Type B pancreatic cell (in vitro differentiated cells): ENCODE measurements around the gene RIPOR2. TPM values are rescaled to one million over a fixed set of nuclear protein-coding genes. Genes with fewer than 3 reads are reported as not detected.

Experiments used
- DNase-seq: peaks from one replicate; pipeline ENCODE4 v3.0.0; 2021; ENCODE audit warnings: mixed read lengths; ENCODE audit not compliant: unreplicated experiment; ENCODE audit errors: extremely low spot score
- H3K27ac Mint-ChIP-seq: 2 replicates; pipeline ENCODE4 v1.8.0; 2021; ENCODE audit warnings: mild to moderate bottlenecking, mixed read lengths
- H3K27me3 Mint-ChIP-seq: 2 replicates; pipeline ENCODE4 v1.8.0; 2021; ENCODE audit warnings: mixed read lengths
- H3K36me3 Mint-ChIP-seq: 2 replicates; pipeline ENCODE4 v1.8.0; 2021; ENCODE audit warnings: mixed read lengths
- H3K4me1 Mint-ChIP-seq: one replicate; pipeline ENCODE4 v1.8.0; 2021; ENCODE audit warnings: mixed read lengths; ENCODE audit not compliant: unreplicated experiment
- H3K4me3 Mint-ChIP-seq: 2 replicates; pipeline ENCODE4 v1.8.0; 2021; ENCODE audit warnings: mild to moderate bottlenecking, mixed read lengths
- H3K9me3 Mint-ChIP-seq: 2 replicates; pipeline ENCODE4 v1.8.0; 2021; ENCODE audit warnings: mixed read lengths
- total RNA-seq: library from RNA; stranded (reverse); gene quantifications from 2 replicates; pipeline ENCODE4 v1.2.1, GENCODE V29; 2021; ENCODE audit warnings: low replicate concordance
- TF ChIP-seq, protein P1 (sequence below): fragments of 200-600 bp; sonication (generic); conservative IDR thresholded peaks from 2 replicates; pipeline ENCODE4 v1.5.0; 2021; ENCODE audit warnings: antibody characterized with exemption, mild to moderate bottlenecking

Gene RIPOR2
- total RNA-seq, 1 donor from 2014 or later, result 4.2 TPM

DNA sequence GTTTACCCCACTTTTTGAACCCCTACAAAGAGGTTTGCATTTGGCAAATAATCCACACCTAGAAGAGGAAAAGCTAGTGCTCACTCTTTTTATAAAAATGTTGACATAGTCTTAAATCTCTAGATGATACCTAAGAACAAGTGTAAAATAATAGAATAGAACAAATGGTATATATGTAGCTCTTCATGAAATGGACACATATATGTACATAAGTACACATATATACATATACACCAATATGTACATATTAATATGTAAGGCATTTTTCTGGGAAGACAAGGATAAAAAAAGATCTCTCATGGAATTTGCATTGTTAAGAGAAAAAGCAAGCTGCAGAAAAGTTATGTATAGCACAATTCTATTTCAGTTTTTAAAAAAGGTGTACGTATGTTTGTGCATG, 27.6 kb upstream of the RIPOR2 start:
- H3K27me3 Mint-ChIP-seq, result no peaks in the 10 kb centered on the region
- TF ChIP-seq, protein P1, sequence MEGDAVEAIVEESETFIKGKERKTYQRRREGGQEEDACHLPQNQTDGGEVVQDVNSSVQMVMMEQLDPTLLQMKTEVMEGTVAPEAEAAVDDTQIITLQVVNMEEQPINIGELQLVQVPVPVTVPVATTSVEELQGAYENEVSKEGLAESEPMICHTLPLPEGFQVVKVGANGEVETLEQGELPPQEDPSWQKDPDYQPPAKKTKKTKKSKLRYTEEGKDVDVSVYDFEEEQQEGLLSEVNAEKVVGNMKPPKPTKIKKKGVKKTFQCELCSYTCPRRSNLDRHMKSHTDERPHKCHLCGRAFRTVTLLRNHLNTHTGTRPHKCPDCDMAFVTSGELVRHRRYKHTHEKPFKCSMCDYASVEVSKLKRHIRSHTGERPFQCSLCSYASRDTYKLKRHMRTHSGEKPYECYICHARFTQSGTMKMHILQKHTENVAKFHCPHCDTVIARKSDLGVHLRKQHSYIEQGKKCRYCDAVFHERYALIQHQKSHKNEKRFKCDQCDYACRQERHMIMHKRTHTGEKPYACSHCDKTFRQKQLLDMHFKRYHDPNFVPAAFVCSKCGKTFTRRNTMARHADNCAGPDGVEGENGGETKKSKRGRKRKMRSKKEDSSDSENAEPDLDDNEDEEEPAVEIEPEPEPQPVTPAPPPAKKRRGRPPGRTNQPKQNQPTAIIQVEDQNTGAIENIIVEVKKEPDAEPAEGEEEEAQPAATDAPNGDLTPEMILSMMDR, result no peak
- no peaks in the 10 kb centered on the region for H3K9me3 Mint-ChIP-seq
- H3K4me1 Mint-ChIP-seq, result no peaks in the 10 kb centered on the region
- no peak for DNase-seq
- no peaks in the 10 kb centered on the region for H3K36me3 Mint-ChIP-seq
- no peak overlapping the region for H3K27ac Mint-ChIP-seq
- H3K4me3 Mint-ChIP-seq, result no peak overlapping the region

DNA sequence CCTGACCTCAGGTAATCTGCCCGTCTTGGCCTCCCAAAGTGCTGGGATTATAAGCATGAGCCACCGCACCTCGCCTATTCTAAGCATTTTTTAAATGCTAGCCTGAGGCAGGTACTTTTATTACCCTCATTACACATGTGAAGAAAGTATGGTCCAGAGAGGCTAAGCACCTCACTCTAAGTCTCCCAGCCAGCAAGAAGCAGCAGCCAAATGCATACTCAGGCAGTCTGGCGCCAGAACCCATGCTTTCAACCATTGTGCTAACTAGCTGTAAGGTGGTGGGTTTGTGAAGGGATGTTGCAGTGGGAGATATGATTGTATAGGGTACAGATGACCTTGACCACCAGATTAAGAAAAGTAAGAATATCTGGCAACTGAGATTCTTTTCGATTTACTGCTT, 26.1 kb upstream of the RIPOR2 start:
- H3K36me3 Mint-ChIP-seq, result no peaks in the 10 kb centered on the region

DNA sequence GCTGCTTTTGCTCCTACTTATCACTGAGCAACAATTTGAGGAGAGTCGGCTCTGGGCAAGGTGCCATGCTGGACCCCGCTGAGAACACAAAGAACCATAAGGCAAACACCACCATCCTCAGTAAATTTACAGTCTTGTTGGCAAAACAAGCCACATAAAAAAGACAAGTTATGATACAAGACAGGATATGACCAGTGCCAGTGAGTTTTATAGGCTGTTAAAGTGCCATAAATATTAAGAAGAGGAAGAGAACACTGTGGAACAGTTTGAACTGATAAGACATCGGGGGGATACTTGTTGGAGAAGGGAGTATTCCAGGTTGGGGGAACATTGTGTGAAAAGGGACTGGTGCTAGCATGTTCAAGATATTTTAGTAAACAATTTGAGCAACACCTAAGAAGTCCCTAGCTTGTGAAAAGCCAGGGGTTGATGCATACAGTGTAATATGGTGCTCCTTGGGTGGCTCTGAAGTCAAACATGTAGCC, 25.3 kb upstream of the RIPOR2 start:
- no peaks in the 10 kb centered on the region for H3K36me3 Mint-ChIP-seq
- no peak overlapping the region for H3K27ac Mint-ChIP-seq
- H3K4me1 Mint-ChIP-seq, result no peaks in the 10 kb centered on the region
- H3K4me3 Mint-ChIP-seq, result no peak overlapping the region
- TF ChIP-seq, protein P1, result no peak
- no peak for DNase-seq
- no peaks in the 10 kb centered on the region for H3K27me3 Mint-ChIP-seq
- no peaks in the 10 kb centered on the region for H3K9me3 Mint-ChIP-seq

More for the DNA sequence above, 26.1 kb upstream of the RIPOR2 start:
- no peak overlapping the region for H3K27ac Mint-ChIP-seq
- DNase-seq, result no peak
- no peaks in the 10 kb centered on the region for H3K9me3 Mint-ChIP-seq
- H3K4me1 Mint-ChIP-seq, result no peaks in the 10 kb centered on the region
- TF ChIP-seq, protein P1, result no peak
- H3K27me3 Mint-ChIP-seq, result no peaks in the 10 kb centered on the region
- no peak overlapping the region for H3K4me3 Mint-ChIP-seq

DNA sequence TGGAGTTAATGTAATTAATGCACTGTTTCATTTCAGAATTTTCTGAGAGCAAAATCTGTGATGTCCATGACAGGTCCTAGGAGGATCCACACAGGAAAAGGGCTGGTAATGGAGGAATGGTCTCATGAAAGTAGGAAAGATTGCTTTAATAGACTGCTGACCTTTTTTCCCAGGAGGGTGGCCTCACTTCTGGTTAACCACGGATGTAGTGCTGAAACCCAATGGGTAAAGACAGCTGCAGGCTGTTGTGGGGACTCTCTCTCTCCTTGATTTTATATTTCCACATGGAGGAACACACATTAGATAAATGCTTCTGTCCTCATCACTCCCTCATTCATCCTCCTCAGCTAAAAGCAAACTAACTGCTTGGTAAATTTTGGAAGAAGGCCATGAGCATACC, 23.6 kb upstream of the RIPOR2 start:
- no peaks in the 10 kb centered on the region for H3K4me1 Mint-ChIP-seq
- H3K27me3 Mint-ChIP-seq, result no peaks in the 10 kb centered on the region
- TF ChIP-seq, protein P1, result no peak
- H3K9me3 Mint-ChIP-seq, result no peaks in the 10 kb centered on the region
- H3K4me3 Mint-ChIP-seq, result no peak overlapping the region
- H3K36me3 Mint-ChIP-seq, result no peaks in the 10 kb centered on the region
- H3K27ac Mint-ChIP-seq, result no peak overlapping the region
- DNase-seq, result no peak

DNA sequence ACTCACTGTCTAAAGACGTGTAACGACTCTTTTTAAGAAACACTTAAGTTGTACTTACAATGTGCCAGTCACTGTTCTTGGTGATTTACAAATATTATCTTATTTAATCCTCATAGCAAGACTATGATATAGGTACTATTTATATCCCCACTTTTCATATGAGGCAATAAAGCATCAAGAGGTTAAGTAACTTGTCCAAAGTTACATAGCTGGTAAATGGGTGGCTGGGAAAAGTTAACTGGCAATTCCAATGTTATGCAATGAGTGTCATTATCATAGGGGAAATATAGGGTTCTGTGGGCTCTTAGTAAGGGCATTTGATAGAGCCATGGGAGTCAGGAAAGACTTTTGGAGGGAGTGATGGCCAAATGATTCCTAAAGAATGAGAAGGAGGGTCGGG, 21.4 kb upstream of the RIPOR2 start:
- Mint-ChIP-seq H3K36me3 (no peaks in the 10 kb centered on the region), H3K27me3 (no peaks in the 10 kb centered on the region), H3K4me1 (no peaks in the 10 kb centered on the region), H3K27ac (no peak overlapping the region), H3K9me3 (no peaks in the 10 kb centered on the region), H3K4me3 (no peak overlapping the region)
- DNase-seq, result no peak
- TF ChIP-seq, protein P1, result no peak

DNA sequence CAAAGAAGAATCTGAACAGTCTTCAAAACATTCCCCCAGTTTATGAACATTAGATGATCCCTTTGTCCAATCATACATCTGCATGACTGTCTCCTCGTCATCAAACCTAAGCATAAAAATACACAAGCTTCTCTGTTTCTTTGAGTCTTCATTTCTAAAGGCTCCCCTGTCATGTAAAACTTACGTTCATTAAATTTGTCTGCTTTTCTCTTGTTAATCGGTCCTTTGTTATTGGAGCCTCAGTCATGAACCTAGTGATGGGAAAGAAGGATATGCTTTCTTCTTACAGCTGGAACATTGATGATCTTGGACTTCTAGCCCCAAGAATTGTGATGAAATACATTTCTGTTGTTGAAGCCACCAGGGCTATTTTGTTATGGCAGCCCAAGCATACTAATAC, 18.0 kb upstream of the RIPOR2 start:
- Mint-ChIP-seq H3K4me1 (no peaks in the 10 kb centered on the region), H3K27me3 (no peaks in the 10 kb centered on the region), H3K36me3 (no peaks in the 10 kb centered on the region), H3K4me3 (no peak overlapping the region), H3K27ac (no peak overlapping the region), H3K9me3 (no peaks in the 10 kb centered on the region)
- TF ChIP-seq, protein P1, result no peak
- no peak for DNase-seq
